ENCODE measurements around the gene RYR1.
A peak's percentile ranks its signal among the peaks of the same experiment; 100 is the strongest.

GRCh38 chr19:38524994-38525634 is 91.6 kb downstream of the RYR1 start:
- TF ChIP-seq CTCF (IDR thresholded peaks at IDR 0.05) (no peak), POLR2AphosphoS5 (IDR thresholded peaks at IDR 0.05; ENCODE audit: low read depth, low read length) (no peak), REST (IDR thresholded peaks at IDR 0.05; ENCODE audit: insufficient read depth in 1 of 2, low read depth in 2 of 2, low read length in 1 of 2) (0 out of 4 replicates have a peak, but pooled peaks of 1 of the 2 experiments have one; percentile 45), SIN3A (IDR thresholded peaks at IDR 0.05; ENCODE audit: borderline replicate concordance, insufficient read depth, low read depth, low read length) (no peak)
